Lower leg skin (tissue), 4 donors: ENCODE results near the gene RBM44. TPM values are rescaled to one million over a fixed set of nuclear protein-coding genes. Genes with fewer than 3 reads are reported as not detected.

ENCODE experiments used
- DNase-seq, 2 donors: peaks; one replicate each; pipeline ENCODE4 v3.0.0-alpha.2; 2019; ENCODE audit warnings: low spot score in 2 of 2
- H3K4me3 ChIP-seq: fragments of 200-600 bp; sonication (generic); 2 replicates; pipeline ENCODE4 v1.5.1; 2017; ENCODE audit warnings: mild to moderate bottlenecking, low read depth; ENCODE audit not compliant: poor library complexity, severe bottlenecking
- POLR2A ChIP-seq, 2 donors: fragments of 450-650 bp; IDR thresholded peaks; one replicate each; pipeline ENCODE4 v1.6.1; 2016 to 2017; ENCODE audit warnings: antibody characterized with exemption in 2 of 2, mild to moderate bottlenecking in 1 of 2, moderate library complexity in 1 of 2
- WGBS, 2 donors: methylation state at CpG; one replicate each; pipeline ENCODE4 v1.1.5; 2018; 5-methylcytosine and 5-hydroxymethylcytosine counted together
- intact Hi-C: fragments of 100-400 bp; cut with DNase I; formaldehyde crosslinking; loops from one replicate; pipeline ENCODE4 v1.15.0; 2023; ENCODE audit warnings: low total_unique reads
- total RNA-seq, 4 donors: library from RNA; depleted of rRNA; stranded (reverse); fragments of >200 nt; gene quantifications; one replicate each; pipeline ENCODE4 v1.1.0, GENCODE V29; 2016
- TF ChIP-seq, protein P1 (sequence below), 3 donors: fragments of 450-650 bp; IDR thresholded peaks; one replicate each; pipeline ENCODE4 v1.5.1; 2016; ENCODE audit warnings: antibody characterized with exemption in 3 of 3, mild to moderate bottlenecking in 3 of 3, moderate library complexity in 2 of 3

The RBM44 gene
- total RNA-seq, 4 donors from 2014 or later, result 0.12 to 0.38 (median 0.23) TPM

DNA sequence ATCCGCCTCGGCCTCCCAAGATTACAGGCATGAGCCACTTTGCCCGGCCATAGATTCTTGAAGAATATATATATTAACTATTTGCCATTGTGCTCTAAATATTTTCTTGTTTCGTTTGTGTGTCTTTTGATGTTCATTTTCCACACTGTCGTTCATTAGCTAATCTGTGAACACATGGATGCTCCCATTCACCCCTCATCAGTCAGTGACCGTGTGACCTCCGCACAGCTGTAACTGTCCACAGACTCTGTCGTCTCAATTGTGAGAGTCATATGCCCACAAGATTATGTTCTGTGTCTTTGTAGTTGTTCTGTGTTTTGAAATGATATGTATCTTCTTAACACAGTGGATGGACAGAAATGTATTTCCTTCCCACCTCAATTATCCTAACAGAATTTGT lies 90.4 kb downstream of the RBM44 start:
- DNase-seq, result no peak
- no peak overlapping the region for H3K4me3 ChIP-seq
- 87 to 92% methylated on average over 8 of the region's 8 CpGs for WGBS, 2 donors
- intact Hi-C loops, result no loop called here
- TF ChIP-seq POLR2A (IDR thresholded peaks at IDR 0.05), result no peak
- TF ChIP-seq, protein P1, sequence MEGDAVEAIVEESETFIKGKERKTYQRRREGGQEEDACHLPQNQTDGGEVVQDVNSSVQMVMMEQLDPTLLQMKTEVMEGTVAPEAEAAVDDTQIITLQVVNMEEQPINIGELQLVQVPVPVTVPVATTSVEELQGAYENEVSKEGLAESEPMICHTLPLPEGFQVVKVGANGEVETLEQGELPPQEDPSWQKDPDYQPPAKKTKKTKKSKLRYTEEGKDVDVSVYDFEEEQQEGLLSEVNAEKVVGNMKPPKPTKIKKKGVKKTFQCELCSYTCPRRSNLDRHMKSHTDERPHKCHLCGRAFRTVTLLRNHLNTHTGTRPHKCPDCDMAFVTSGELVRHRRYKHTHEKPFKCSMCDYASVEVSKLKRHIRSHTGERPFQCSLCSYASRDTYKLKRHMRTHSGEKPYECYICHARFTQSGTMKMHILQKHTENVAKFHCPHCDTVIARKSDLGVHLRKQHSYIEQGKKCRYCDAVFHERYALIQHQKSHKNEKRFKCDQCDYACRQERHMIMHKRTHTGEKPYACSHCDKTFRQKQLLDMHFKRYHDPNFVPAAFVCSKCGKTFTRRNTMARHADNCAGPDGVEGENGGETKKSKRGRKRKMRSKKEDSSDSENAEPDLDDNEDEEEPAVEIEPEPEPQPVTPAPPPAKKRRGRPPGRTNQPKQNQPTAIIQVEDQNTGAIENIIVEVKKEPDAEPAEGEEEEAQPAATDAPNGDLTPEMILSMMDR (IDR thresholded peaks at IDR 0.05), result no peak

GRCh38 chr2:237889811-237890210 lies 91.2 kb downstream of the RBM44 start:
- TF ChIP-seq POLR2A (IDR thresholded peaks at IDR 0.05), result no peak

More at GRCh38 chr2:237889811-237890210, 91.2 kb downstream of the RBM44 start:
- no peak for DNase-seq
- intact Hi-C loops, result loop anchor here (2.0 kb wide), 1 partner anchor 301 kb away; no protein-coding TSS in a partner anchor
- H3K4me3 ChIP-seq, result no peak overlapping the region
- WGBS, 2 donors, result 96 to 98% methylated on average over 10 of the region's 10 CpGs

Other genes starting within 250 kb of the RBM44 start
- not detected for gene PRLH, start 232.2 kb upstream of the RBM44 start, total RNA-seq
- gene RAB17, start 208.0 kb upstream of the RBM44 start, total RNA-seq, result 1 to 10 TPM; 1.7 to 6.3 (median 2.8) TPM
- gene LRRFIP1, start 171.2 kb upstream of the RBM44 start, total RNA-seq, result 10 to 100 TPM; 45.5 to 88.0 (median 67.5) TPM
- gene RAMP1, start 60.8 kb downstream of the RBM44 start, total RNA-seq, result 10 to 100 TPM in 2 of 4 donors, 1 to 10 TPM in 2; 7.3 to 19.1 (median 12.4) TPM
- gene UBE2F, start 168.2 kb downstream of the RBM44 start, total RNA-seq, result 10 to 100 TPM; 32.8 to 46.9 (median 33.3) TPM